IMR-90 (cell line): Measurements from ENCODE around the gene SFTPD. TPM values are rescaled to one million over a fixed set of nuclear protein-coding genes. Genes with fewer than 3 reads are reported as not detected.

Experiments used
- ATAC-seq: fragments of 200-7000 bp; cut with Tn5 transposase; 2 replicates; pipeline ENCODE4 v1.9.1; 2020; ENCODE audit warnings: low read depth, mild to moderate bottlenecking, moderate library complexity
- BruUV-seq: library from RNA; stranded (reverse); fragments of 400-500 nt; replicated peaks from 2 replicates; lab custom pipeline; 2021; lab: Mats Ljungman, UMichigan
- CTCF ChIA-PET: fragments of 300-600 bp; formaldehyde crosslinking; extraction: SDS; loops from one replicate; lab custom pipeline; 2021; ENCODE audit warnings: antibody characterized with exemption; lab: Yijun Ruan, JAX
- POLR2A ChIA-PET: fragments of 300-600 bp; sonication (Branson Sonifier 250); formaldehyde crosslinking; loops from one replicate; lab custom pipeline; 2022; ENCODE audit warnings: antibody characterized with exemption; ENCODE audit not compliant: unreplicated experiment; lab: Charles Lee
- DNase-seq: peaks from one replicate; pipeline ENCODE4 v3.0.0; 2013
- H2AFZ ChIP-seq: replicated peaks from 2 replicates; pipeline ENCODE3; 2013; ENCODE audit warnings: low read length, mild to moderate bottlenecking; ENCODE audit not compliant: poor library complexity
- H2AK5ac ChIP-seq: 2 replicates; pipeline ENCODE4 v1.6.1; 2013; ENCODE audit warnings: low read depth, low read length, inconsistent platforms
- H2AK9ac ChIP-seq: replicated peaks from 2 replicates; pipeline ENCODE3; 2013; ENCODE audit warnings: mild to moderate bottlenecking, low read depth, low read length, moderate library complexity; ENCODE audit not compliant: poor library complexity
- H2BK120ac ChIP-seq: 2 replicates; pipeline ENCODE4 v1.6.1; 2013; ENCODE audit warnings: low read depth, low read length, inconsistent platforms
- H2BK15ac ChIP-seq: 3 replicates; pipeline ENCODE4 v1.6.1; 2013; ENCODE audit warnings: low read depth, low read length, inconsistent platforms
- H2BK20ac ChIP-seq: 2 replicates; pipeline ENCODE4 v1.6.1; 2013; ENCODE audit warnings: low read depth, mild to moderate bottlenecking, inconsistent platforms, low read length, moderate library complexity
- H2BK5ac ChIP-seq: 2 replicates; pipeline ENCODE4 v1.6.1; 2013; ENCODE audit warnings: mild to moderate bottlenecking, low read depth, low read length, inconsistent platforms; ENCODE audit not compliant: poor library complexity, severe bottlenecking
- H3K14ac ChIP-seq: replicated peaks from 2 replicates; pipeline ENCODE4 v1.6.1; 2013; ENCODE audit warnings: low read depth, low read length, inconsistent platforms
- H3K18ac ChIP-seq: 2 replicates; pipeline ENCODE4 v1.6.1; 2013; ENCODE audit warnings: low read depth, low read length, control low read depth
- H3K23ac ChIP-seq: 2 replicates; pipeline ENCODE4 v1.6.1; 2013; ENCODE audit warnings: low read depth, low read length, inconsistent platforms
- H3K27ac ChIP-seq: 2 replicates; pipeline ENCODE4 v1.5.1; 2013; ENCODE audit warnings: mild to moderate bottlenecking, control low read depth, low read length; ENCODE audit not compliant: insufficient read depth
- H3K27me3 ChIP-seq: 2 replicates; pipeline ENCODE4 v1.6.1; 2013; ENCODE audit warnings: low read length; ENCODE audit not compliant: control insufficient read depth, insufficient read depth
- H3K36me3 ChIP-seq: 2 replicates; pipeline ENCODE4 v1.6.1; 2013; ENCODE audit warnings: low read length, mixed read lengths; ENCODE audit not compliant: control insufficient read depth, insufficient read depth
- H3K4ac ChIP-seq: 2 replicates; pipeline ENCODE4 v1.6.1; 2013; ENCODE audit warnings: low read depth, low read length, inconsistent platforms
- H3K4me1 ChIP-seq: 2 replicates; pipeline ENCODE4 v1.6.1; 2013; ENCODE audit warnings: low read length, mixed read lengths; ENCODE audit not compliant: control insufficient read depth, insufficient read depth
- H3K4me2 ChIP-seq: 2 replicates; pipeline ENCODE4 v1.6.1; 2013; ENCODE audit warnings: low read depth, mild to moderate bottlenecking, control low read depth, low read length, moderate library complexity
- H3K4me3 ChIP-seq: 2 replicates; pipeline ENCODE4 v1.5.1; 2013; ENCODE audit warnings: low read depth, mild to moderate bottlenecking, control low read depth, low read length, moderate library complexity; ENCODE audit not compliant: insufficient read depth
- H3K56ac ChIP-seq: 2 replicates; pipeline ENCODE4 v1.6.1; 2013; ENCODE audit warnings: low read length, inconsistent platforms; ENCODE audit not compliant: insufficient read depth; ENCODE audit errors: extremely low read depth
- H3K79me1 ChIP-seq, 2 experiments: 2 replicates each; pipeline ENCODE4 v1.6.1; 2013; ENCODE audit warnings: low read length in 2 of 2, inconsistent platforms in 1 of 2, low read depth in 1 of 2
- H3K9ac ChIP-seq: 2 replicates; pipeline ENCODE4 v1.6.1; 2013; ENCODE audit warnings: low read depth, low read length, control low read depth
- H3K9me1 ChIP-seq: 2 replicates; pipeline ENCODE4 v1.6.1; 2013; ENCODE audit warnings: low read length, inconsistent platforms; ENCODE audit not compliant: insufficient read depth
- H3K9me3 ChIP-seq: 2 replicates; pipeline ENCODE4 v1.6.1; 2013; ENCODE audit warnings: low read length; ENCODE audit not compliant: control insufficient read depth, insufficient read depth
- H4K20me1 ChIP-seq: 2 replicates; pipeline ENCODE4 v1.6.1; 2013; ENCODE audit warnings: low read length, inconsistent platforms; ENCODE audit not compliant: insufficient read depth
- H4K5ac ChIP-seq: 2 replicates; pipeline ENCODE4 v1.6.1; 2013; ENCODE audit warnings: mild to moderate bottlenecking, low read depth, low read length, control low read depth
- H4K8ac ChIP-seq, 2 experiments: 2 replicates each; pipeline ENCODE4 v1.6.1; 2013; ENCODE audit warnings: low read depth in 2 of 2, low read length in 2 of 2, control low read depth in 1 of 2, inconsistent platforms in 1 of 2
- H4K91ac ChIP-seq: 2 replicates; pipeline ENCODE4 v1.6.1; 2013; ENCODE audit warnings: low read depth, low read length, inconsistent platforms; ENCODE audit not compliant: insufficient read depth
- BHLHE40 ChIP-seq: fragments of 150-350 bp; IDR thresholded peaks from 2 replicates; pipeline ENCODE4 v1.6.1; 2016; ENCODE audit warnings: mild to moderate bottlenecking, low read depth, low read length
- CEBPB ChIP-seq: IDR thresholded peaks from 2 replicates; pipeline ENCODE4 v1.6.1; 2012; ENCODE audit warnings: low read depth, low read length, improper control_type of control experiment
- CHD1 ChIP-seq: IDR thresholded peaks from 2 replicates; pipeline ENCODE4 v1.6.1; 2012; ENCODE audit warnings: low read depth, low read length, improper control_type of control experiment
- FOS ChIP-seq: fragments of 150-350 bp; IDR thresholded peaks from 2 replicates; pipeline ENCODE4 v1.6.1; 2016; ENCODE audit warnings: low read depth, low read length
- MAFK ChIP-seq: IDR thresholded peaks from 2 replicates; pipeline ENCODE4 v1.6.1; 2012; ENCODE audit warnings: low read depth, low read length, improper control_type of control experiment
- MAZ ChIP-seq: IDR thresholded peaks from 2 replicates; pipeline ENCODE4 v1.6.1; 2012; ENCODE audit warnings: low read depth, mild to moderate bottlenecking, low read length, improper control_type of control experiment, moderate library complexity, borderline replicate concordance
- MXI1 ChIP-seq: IDR thresholded peaks from 2 replicates; pipeline ENCODE4 v1.6.1; 2012; ENCODE audit warnings: low read depth, mild to moderate bottlenecking, low read length, moderate library complexity, borderline replicate concordance
- NFE2L2 ChIP-seq: fragments of 150-350 bp; IDR thresholded peaks from 2 replicates; pipeline ENCODE4 v1.6.1; 2016; ENCODE audit warnings: low read depth, mild to moderate bottlenecking, low read length
- POLR2A ChIP-seq: IDR thresholded peaks from 2 replicates; pipeline ENCODE4 v1.6.1; 2012; ENCODE audit warnings: mild to moderate bottlenecking, low read depth, low read length
- RAD21 ChIP-seq: IDR thresholded peaks from 2 replicates; pipeline ENCODE4 v1.6.1; 2012; ENCODE audit warnings: low read length, improper control_type of control experiment
- RCOR1 ChIP-seq: IDR thresholded peaks from 2 replicates; pipeline ENCODE4 v1.6.1; 2012; ENCODE audit warnings: mild to moderate bottlenecking, low read length, improper control_type of control experiment; ENCODE audit not compliant: insufficient replicate concordance
- RFX5 ChIP-seq: IDR thresholded peaks from 2 replicates; pipeline ENCODE4 v1.8.0; 2012; ENCODE audit warnings: low read depth, mild to moderate bottlenecking, low read length, moderate library complexity
- SMC3 ChIP-seq: fragments of 150-350 bp; IDR thresholded peaks from 2 replicates; pipeline ENCODE4 v1.6.1; 2016; ENCODE audit warnings: low read depth, mild to moderate bottlenecking, antibody characterized with exemption, low read length, moderate library complexity
- WGBS, 2 experiments: methylation state at CpG; one replicate each; pipeline versions ENCODE4 v1.1.5 to v1.1.7; 2013; ENCODE audit warnings: missing lambda C conversion rate in 2 of 2; ENCODE audit not compliant: insufficient read length in 1 of 2; ENCODE audit errors: extremely low coverage in 2 of 2; 5-methylcytosine and 5-hydroxymethylcytosine counted together
- dilution Hi-C: fragments of 300-500 bp; cut with HindIII; formaldehyde crosslinking; loops from one replicate; pipeline ENCODE4 v1.14.3; 2018; ENCODE audit warnings: low sequenced_read_pairs; ENCODE audit not compliant: unreplicated experiment
- in situ Hi-C: fragments of 300-500 bp; cut with MboI; formaldehyde crosslinking; loops from 3 replicates; pipeline ENCODE4 v1.14.3; 2019; ENCODE audit warnings: low sequenced_read_pairs, inconsistent platforms, mixed read lengths
- intact Hi-C: fragments of 100-400 bp; cut with micrococcal nuclease; formaldehyde crosslinking; loops from 2 replicates; pipeline ENCODE4 v1.10.0; 2022
- polyA plus RNA-seq, 3 experiments: library from polyadenylated mRNA; depleted of rRNA; stranded (reverse); fragments of >200 nt; gene quantifications; 2 replicates each; pipeline ENCODE4 v1.2.3, GENCODE V29; 2012; ENCODE audit warnings: low replicate concordance in 1 of 3
- total RNA-seq: library from RNA; depleted of rRNA; stranded (reverse); fragments of >200 nt; gene quantifications from 2 replicates; pipeline ENCODE4 v1.2.3, GENCODE V29; 2012
- TF ChIP-seq, protein P1 (sequence below): conservative IDR thresholded peaks from 2 replicates; pipeline ENCODE4 v1.5.1; 2012; ENCODE audit warnings: mild to moderate bottlenecking, low read depth, low read length, improper control_type of control experiment
- TF ChIP-seq, protein P2 (sequence below): fragments of 150-350 bp; IDR thresholded peaks from 2 replicates; pipeline ENCODE4 v1.6.1; 2017; ENCODE audit warnings: mild to moderate bottlenecking, antibody characterized with exemption, low read length, low read depth
- TF ChIP-seq, protein P3 (sequence below): fragments of 150-350 bp; IDR thresholded peaks from 2 replicates; pipeline ENCODE4 v1.6.1; 2016; ENCODE audit warnings: low read depth, mild to moderate bottlenecking, low read length, moderate library complexity, borderline replicate concordance

The SFTPD gene
- total and polyA plus RNA-seq, 2 of the 4 experiments (the other 2 are of a cell fraction) = not detected

DNA sequence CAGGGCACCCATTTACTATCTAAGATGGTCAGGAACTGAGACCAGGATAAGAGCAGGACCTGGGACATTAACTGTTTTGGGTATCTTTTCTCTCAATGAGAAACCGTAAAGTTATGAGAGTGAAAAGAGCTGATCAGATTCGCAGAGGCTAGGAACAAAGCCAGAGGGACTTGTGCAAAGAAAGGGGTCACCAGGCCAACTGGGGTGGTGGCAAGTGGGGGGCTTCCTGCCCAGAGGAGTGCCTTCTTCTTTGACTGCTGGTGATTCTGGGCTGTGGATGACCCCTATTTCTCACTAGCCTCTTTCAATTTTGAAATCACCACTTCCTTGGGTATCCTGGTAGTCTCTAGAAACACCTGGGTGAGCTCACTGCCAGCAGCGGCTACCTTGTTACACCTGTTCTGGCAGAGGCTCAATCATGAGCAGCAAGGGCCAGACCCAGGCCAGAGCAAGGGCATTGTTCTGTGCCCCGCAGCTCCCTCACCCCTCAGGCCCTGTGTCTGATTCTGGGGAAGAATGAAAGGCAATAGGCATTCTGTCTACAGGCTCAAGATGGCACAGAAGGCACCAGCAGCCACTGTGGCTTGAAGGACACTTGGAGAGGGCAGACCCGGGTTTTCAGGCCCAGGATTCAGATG lies 999 bp downstream of the SFTPD start:
- no peak overlapping the region for H2BK20ac ChIP-seq
- no peaks in the 10 kb centered on the region for H3K79me1 ChIP-seq
- no peaks in the 10 kb centered on the region for H3K36me3 ChIP-seq
- H2BK15ac ChIP-seq = no peak overlapping the region
- no peak for TF ChIP-seq MXI1
- no peak for TF ChIP-seq NFE2L2
- no peak for TF ChIP-seq CEBPB
- TF ChIP-seq, protein P1, sequence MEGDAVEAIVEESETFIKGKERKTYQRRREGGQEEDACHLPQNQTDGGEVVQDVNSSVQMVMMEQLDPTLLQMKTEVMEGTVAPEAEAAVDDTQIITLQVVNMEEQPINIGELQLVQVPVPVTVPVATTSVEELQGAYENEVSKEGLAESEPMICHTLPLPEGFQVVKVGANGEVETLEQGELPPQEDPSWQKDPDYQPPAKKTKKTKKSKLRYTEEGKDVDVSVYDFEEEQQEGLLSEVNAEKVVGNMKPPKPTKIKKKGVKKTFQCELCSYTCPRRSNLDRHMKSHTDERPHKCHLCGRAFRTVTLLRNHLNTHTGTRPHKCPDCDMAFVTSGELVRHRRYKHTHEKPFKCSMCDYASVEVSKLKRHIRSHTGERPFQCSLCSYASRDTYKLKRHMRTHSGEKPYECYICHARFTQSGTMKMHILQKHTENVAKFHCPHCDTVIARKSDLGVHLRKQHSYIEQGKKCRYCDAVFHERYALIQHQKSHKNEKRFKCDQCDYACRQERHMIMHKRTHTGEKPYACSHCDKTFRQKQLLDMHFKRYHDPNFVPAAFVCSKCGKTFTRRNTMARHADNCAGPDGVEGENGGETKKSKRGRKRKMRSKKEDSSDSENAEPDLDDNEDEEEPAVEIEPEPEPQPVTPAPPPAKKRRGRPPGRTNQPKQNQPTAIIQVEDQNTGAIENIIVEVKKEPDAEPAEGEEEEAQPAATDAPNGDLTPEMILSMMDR = no peak
- TF ChIP-seq RAD21 = no peak
- no peak for TF ChIP-seq BHLHE40
- TF ChIP-seq RFX5 = no peak
- TF ChIP-seq MAZ = no peak
- no peak for TF ChIP-seq POLR2A
- TF ChIP-seq, protein P2, sequence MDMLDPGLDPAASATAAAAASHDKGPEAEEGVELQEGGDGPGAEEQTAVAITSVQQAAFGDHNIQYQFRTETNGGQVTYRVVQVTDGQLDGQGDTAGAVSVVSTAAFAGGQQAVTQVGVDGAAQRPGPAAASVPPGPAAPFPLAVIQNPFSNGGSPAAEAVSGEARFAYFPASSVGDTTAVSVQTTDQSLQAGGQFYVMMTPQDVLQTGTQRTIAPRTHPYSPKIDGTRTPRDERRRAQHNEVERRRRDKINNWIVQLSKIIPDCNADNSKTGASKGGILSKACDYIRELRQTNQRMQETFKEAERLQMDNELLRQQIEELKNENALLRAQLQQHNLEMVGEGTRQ = no peak
- no peak for TF ChIP-seq RCOR1
- TF ChIP-seq SMC3 = no peak
- TF ChIP-seq CHD1 = no peak
- no peak for TF ChIP-seq FOS
- TF ChIP-seq, protein P3, sequence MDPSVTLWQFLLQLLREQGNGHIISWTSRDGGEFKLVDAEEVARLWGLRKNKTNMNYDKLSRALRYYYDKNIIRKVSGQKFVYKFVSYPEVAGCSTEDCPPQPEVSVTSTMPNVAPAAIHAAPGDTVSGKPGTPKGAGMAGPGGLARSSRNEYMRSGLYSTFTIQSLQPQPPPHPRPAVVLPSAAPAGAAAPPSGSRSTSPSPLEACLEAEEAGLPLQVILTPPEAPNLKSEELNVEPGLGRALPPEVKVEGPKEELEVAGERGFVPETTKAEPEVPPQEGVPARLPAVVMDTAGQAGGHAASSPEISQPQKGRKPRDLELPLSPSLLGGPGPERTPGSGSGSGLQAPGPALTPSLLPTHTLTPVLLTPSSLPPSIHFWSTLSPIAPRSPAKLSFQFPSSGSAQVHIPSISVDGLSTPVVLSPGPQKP = no peak
- TF ChIP-seq MAFK = no peak
- H3K9ac ChIP-seq = no peak overlapping the region
- no peak overlapping the region for H4K5ac ChIP-seq
- no TSS peak for BruUV-seq
- dilution Hi-C loops (no loop called here), in situ Hi-C loops (no loop called here), intact Hi-C loops (no loop called here)
- H3K14ac ChIP-seq = no peak overlapping the region
- peaks cover 21% of the 10 kb centered on the region; the same call in 1 of the 2 replicates for H3K27me3 ChIP-seq
- H3K27ac ChIP-seq = no peak overlapping the region
- H3K4me2 ChIP-seq = no peak overlapping the region
- ChIA-PET CTCF (interaction anchor here (0.7 kb wide), 1 partner anchor 30 kb away, joined by 3 read pairs; no protein-coding TSS in a partner anchor), POLR2A (no interaction called here)
- no peaks in the 10 kb centered on the region for H4K20me1 ChIP-seq
- no peak overlapping the region for H3K4ac ChIP-seq
- no peak overlapping the region for H3K18ac ChIP-seq
- H3K9me3 ChIP-seq = no peaks in the 10 kb centered on the region; the same call in 1 of the 2 replicates
- H3K23ac ChIP-seq = no peak overlapping the region
- H4K91ac ChIP-seq = no peak overlapping the region
- H4K8ac ChIP-seq = no peak overlapping the region
- H2AK5ac ChIP-seq = no peak overlapping the region
- no peak overlapping the region for H2AFZ ChIP-seq
- no peaks in the 10 kb centered on the region; the same call in 1 of the 2 replicates for H3K9me1 ChIP-seq
- no peak overlapping the region for H3K56ac ChIP-seq
- no peak for DNase-seq
- H2AK9ac ChIP-seq = no peak overlapping the region
- H3K4me1 ChIP-seq = no peaks in the 10 kb centered on the region
- no peak overlapping the region for H3K4me3 ChIP-seq
- no peak overlapping the region for H2BK120ac ChIP-seq
- H2BK5ac ChIP-seq = no peak overlapping the region
- no CpG with 5 or more reads among the region's 5 CpGs for whole genome bisulfite sequencing, 2 experiments
- ATAC-seq = no peak
